ENCODE measurements around the gene SIK2. TPM values are rescaled to one million over a fixed set of nuclear protein-coding genes. Genes with fewer than 3 reads are reported as not detected.
A peak's percentile ranks its signal among the peaks of the same experiment; 100 is the strongest.

SIK2 gene
- total and polyA plus RNA-seq, 9 of the 15 experiments (the other 6 are each of a cell fraction or from before 2014, with no cell fraction given) = 0.74 to 11.6 (median 3.8) TPM

DNA sequence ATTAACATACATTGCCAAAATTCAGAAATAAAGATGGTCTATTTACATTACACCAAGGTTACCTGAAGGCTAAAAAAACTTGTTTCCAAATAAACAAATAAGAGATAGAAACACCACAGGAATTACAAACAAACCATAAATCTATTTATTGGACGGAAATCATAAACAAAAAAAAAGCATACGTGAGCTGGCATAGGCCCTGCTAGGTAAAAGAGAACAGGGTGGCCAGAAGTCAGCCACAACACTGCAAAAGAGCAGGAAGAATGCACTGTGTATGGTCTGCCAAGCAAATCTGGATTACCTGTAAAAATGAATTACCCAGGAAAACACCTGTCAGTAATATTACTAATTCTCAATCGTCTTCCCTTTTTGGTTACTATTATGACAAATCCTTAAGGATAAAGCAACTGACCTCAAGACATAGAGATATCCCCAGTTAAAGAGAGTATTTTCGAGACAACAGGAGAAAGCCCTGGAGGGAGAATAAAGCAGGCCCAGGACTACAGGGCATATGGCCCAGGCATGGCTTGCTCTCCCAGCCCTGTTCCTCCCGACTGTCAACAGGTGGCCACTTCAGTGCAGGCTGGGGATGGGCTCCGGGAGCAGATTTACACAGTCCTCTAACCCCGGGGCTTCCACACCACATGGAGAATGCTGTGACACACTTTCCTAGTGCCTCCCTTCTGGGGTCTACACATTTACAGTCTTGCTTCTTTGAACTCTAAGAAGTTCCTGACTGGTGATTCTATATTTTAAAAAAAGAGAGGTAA is 146.0 kb downstream of the SIK2 start:
- peak; percentile 67 for ATAC-seq
- TF ChIP-seq ZBTB8A (IDR thresholded peaks at IDR 0.05; ENCODE audit: partially characterized antibody) = no peak
- TF ChIP-seq, protein P1, sequence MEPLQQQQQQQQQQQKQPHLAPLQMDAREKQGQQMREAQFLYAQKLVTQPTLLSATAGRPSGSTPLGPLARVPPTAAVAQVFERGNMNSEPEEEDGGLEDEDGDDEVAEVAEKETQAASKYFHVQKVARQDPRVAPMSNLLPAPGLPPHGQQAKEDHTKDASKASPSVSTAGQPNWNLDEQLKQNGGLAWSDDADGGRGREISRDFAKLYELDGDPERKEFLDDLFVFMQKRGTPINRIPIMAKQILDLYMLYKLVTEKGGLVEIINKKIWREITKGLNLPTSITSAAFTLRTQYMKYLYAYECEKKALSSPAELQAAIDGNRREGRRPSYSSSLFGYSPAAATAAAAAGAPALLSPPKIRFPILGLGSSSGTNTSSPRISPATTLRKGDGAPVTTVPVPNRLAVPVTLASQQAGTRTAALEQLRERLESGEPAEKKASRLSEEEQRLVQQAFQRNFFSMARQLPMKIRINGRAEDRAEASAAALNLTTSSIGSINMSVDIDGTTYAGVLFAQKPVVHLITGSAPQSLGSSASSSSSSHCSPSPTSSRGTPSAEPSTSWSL (CRISPR knock-in tag; IDR thresholded peaks at IDR 0.05; ENCODE audit: borderline replicate concordance) = no peak
- TF ChIP-seq ZNF707 (CRISPR knock-in tag; conservative IDR thresholded peaks at IDR 0.05) = no peak
- H3K36me3 ChIP-seq (ENCODE audit: control insufficient read depth, insufficient read depth, low read length) = peaks cover 91% of the 10 kb centered on the region
- FAIRE-seq = no peak
- H3K27ac ChIP-seq (ENCODE audit: extremely low read depth, low read depth, low read length) = no peak overlapping the region
- no peak overlapping the region for H2AFZ ChIP-seq (ENCODE audit: low read depth, low read length)
- H3K9ac ChIP-seq (ENCODE audit: insufficient read depth in 1 of 2, low read depth in 2 of 2, low read length in 2 of 2) = peak overlapping the region in 1 of 2 experiments; percentile 74; a peak in 1 of 4 replicates
- no TSS peak for BruUV-seq (replicated peaks)
- no peaks in the 10 kb centered on the region for H3K4me1 ChIP-seq (replicated peaks in 1 of 2; ENCODE audit: control insufficient read depth in 2 of 2, insufficient read depth in 2 of 2, low read length in 2 of 2)
- in situ Hi-C loops (cut with MboI) = no loop called here
- H3K4me3 ChIP-seq = no peak overlapping the region
- H4K20me1 ChIP-seq (replicated peaks; ENCODE audit: control insufficient read depth, insufficient read depth, low read length) = no peaks in the 10 kb centered on the region
- WGBS (ENCODE audit: insufficient coverage, low coverage, missing lambda C conversion rate) = 79% methylated on average over 7 of the region's 7 CpGs
- POLR2A ChIA-PET = interaction anchor here (0.6 to 1.4 kb wide), 3 partner anchors 11 to 122 kb away, joined by 3 to 4 read pairs (median 3); no protein-coding TSS in a partner anchor
- no peak for DNase-seq (ENCODE audit: extremely low read depth in 1 of 4, low spot score in 3 of 4)
- H3K27me3 ChIP-seq (ENCODE audit: control insufficient read depth in 2 of 2, insufficient read depth in 2 of 2, low read length in 2 of 2) = no peaks in the 10 kb centered on the region
- CTCF ChIA-PET (ENCODE audit: low intra/inter-chr PET ratio) = no interaction called here
- H3K79me2 ChIP-seq (ENCODE audit: control insufficient read depth, insufficient read depth, low read length) = no peaks in the 10 kb centered on the region
- intact Hi-C loops (cut with micrococcal nuclease) = no loop called here
- no peaks in the 10 kb centered on the region for H3K9me3 ChIP-seq (replicated peaks; ENCODE audit: control insufficient read depth, insufficient read depth, low read depth, low read length)
- H3K4me2 ChIP-seq (ENCODE audit: insufficient read depth, low read length) = no peak overlapping the region
- no peaks in the 10 kb centered on the region for H3K9me1 ChIP-seq (ENCODE audit: control insufficient read depth, insufficient read depth, low read length)
